HG02970 (cell line): ENCODE data around the gene DAAM2.

Experiments
- ATAC-seq: cut with Tn5 transposase; IDR thresholded peaks from one replicate; pipeline ENCODE4 v1.9.1; 2021; ENCODE audit warnings: mild to moderate bottlenecking, moderate library complexity, moderate number of reproducible peaks; ENCODE audit not compliant: unreplicated experiment, low FRiP score

DAAM2 gene

DNA sequence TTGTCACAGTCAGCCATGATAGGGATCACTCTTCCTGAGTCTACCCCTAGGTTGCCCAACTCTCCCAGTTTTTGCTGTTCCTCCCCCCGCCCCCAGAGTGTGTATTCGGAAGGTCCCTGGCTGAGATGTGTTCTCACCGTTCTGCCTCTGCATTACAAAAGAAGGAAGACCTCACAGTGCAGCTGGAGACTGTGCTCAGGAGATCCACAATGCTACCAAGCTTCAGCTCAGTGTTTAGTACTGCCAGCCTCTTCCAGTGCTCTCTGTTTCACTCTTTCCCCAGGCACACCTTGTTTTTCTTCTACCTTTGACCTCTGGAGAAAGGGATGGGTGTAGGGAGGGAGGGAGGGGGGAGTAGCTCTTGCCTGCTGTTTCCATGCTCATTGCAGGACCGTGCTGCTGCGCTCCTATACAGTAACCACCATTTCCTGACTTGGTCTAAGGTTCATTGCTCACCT, 155.5 kb downstream of the DAAM2 start:
- no peak for ATAC-seq

DNA sequence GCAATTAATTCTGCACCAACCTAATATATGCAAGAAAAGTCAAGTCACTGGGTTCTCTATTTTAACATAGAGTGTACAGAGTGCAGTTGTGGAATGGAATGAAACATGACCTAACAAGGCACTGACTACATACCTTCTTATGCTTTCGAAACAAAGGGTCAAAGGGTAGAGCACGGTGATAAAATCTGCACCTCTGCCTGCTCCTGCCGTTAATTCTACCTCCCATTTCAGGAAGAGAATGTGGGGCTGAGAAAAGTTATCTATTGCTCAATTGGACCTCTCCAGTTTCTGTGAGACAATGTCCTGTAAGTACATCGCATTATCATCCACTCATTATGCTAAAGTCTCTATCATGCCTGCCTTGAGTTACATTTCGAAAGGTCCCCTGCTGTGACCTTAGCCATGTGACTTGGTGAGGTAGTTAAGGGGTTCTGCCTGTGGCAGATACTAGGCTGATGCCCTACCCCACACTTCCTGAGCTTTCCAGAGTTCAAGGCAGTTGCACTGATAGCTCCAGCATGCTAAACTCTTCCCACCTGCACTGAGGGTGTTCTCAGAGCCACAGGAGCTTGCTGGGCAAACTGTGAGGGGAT, 156.1 kb downstream of the DAAM2 start:
- ATAC-seq: no peak

DNA sequence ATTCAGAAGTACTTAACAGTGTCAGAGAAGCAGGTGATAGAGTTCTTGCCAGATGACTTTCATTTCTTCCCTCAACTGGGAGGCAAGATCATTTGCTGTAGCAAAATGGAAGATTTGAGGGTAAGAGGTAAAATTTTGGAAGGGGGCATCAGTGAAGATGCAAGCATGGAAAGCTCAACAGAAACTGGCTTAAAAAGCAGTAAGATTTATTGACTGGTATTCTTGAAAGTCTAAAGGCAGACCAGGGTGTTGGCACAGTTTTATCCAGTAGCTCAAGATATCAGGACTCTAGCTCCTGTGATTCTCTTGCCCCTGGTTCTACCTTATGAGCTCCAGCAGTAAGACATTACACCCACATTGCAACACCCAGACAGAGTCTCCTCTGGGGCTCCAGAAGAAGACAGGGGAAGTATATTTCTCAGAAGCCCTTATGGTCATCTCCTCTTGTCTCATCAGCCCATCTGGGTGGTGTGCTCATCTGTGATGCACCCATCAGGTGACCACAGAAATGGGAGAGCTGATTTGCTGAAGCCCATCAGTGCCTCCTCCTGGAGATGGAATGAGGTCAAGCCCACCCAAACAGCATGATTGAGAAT, 158.0 kb downstream of the DAAM2 start:
- no peak for ATAC-seq

DNA sequence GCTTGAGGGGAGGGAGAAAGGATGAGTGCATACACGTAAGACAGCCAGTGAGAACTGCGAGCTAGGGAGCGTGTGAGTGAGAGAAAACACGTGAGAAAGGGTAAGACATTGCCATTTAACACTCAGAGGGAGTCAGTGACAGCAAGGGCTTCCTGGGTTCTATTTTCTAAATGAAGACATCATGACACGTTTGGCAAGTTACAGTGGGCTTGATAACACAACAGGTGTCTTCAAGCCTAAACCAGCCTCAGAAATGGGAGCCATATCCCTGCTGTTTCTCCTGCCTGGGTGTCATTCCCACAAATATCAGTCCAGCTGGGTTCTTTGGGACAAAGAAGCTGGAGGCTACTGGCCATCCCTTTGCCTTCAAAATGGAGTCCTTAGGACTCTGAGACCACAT, 159.0 kb downstream of the DAAM2 start:
- no peak for ATAC-seq

DNA sequence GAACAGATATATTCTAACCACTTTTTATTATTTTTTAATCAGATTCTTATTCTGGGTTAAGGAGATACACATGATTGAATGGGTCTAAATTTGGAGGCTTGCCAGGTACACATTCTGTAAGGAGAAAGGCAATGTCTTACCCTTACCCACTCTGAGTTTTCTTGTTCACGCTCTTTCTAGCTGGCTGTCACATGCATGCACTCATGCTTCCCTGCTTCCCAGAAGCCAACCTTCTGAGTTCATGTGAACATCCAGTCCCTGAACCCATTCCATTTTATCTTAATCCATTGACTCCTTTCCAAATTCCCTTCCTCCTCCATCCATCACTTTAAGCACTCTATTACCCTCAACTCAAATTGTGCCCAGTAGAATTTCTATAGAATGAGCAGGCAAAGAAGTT, 159.5 kb downstream of the DAAM2 start:
- ATAC-seq: no peak

DNA sequence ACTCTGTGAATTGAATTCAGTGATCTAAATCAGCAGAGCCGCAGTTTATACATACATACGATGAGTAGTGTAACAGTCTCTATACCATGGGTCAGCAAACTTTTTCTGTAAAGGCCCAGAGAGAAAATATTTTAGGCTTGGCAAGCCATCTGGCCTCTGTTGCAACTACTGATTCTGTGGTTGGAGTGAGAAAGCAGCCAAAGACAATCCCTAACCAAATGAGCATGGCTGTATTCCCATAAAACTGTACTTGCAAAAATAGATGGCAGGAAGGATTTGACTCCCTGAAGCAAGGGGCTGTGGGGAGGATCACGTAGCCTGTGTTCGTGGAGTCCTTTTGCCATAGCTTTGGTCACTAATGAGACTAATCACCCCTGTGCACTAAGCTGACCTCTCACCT, 160.0 kb downstream of the DAAM2 start:
- ATAC-seq: no peak

DNA sequence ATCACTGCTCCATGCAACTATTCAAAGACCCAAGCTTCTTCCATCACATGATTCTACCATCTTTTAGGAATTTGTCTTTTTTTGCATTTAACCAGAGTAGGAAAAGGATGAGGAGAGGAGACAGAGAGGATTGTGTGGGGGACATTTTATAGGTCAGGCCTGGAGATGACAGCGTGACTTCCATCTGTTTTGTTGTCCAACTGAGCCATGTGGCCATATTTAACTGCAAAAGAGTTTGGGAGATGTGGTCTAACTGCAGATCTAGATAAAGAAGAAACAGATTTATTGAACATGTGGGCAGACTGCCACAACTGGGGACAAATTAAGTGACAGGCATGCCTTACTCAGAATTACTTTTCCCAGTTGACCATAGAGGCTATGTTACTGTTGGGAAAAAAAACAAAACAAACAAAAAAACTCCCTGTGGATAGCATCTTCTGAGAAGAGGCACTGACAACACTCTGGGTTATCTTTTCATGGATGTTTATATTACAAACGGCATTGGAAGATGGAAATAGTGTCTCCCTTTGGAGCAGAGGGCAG, 161.0 kb downstream of the DAAM2 start:
- no peak for ATAC-seq
